GM12873 (cell line): ENCODE measurements around the gene DPP4.

ENCODE experiments used
- CTCF ChIP-seq: IDR thresholded peaks from 2 replicates; pipeline ENCODE4 v1.5.1; 2012; ENCODE audit warnings: low read depth, mild to moderate bottlenecking, moderate library complexity, low read length, control low read depth; ENCODE audit not compliant: insufficient read depth; ENCODE audit errors: missing control alignments

Gene DPP4

GRCh38 chr2:162063281-162063680 is 10.7 kb downstream of the DPP4 start:
- TF ChIP-seq CTCF: no peak

- no peak for TF ChIP-seq CTCF
These were observed 11.5 kb downstream of the DPP4 start for GRCh38 chr2:162062559-162062958.

- no peak for TF ChIP-seq CTCF
These were observed 13.0 kb downstream of the DPP4 start for GRCh38 chr2:162061021-162061420.

- TF ChIP-seq CTCF: no peak
These were observed 13.5 kb downstream of the DPP4 start for GRCh38 chr2:162060532-162060931.

- no peak for TF ChIP-seq CTCF
These were observed 14.9 kb downstream of the DPP4 start for GRCh38 chr2:162058973-162059668.

GRCh38 chr2:162057426-162057825 is 16.6 kb downstream of the DPP4 start:
- TF ChIP-seq CTCF: no peak

GRCh38 chr2:162056796-162057399 is 17.1 kb downstream of the DPP4 start:
- TF ChIP-seq CTCF: no peak
